GM19240 (cell line): Measurements from ENCODE around the gene SRP9.
"Not testable (repeated sequence)": the region's sequence is repeated elsewhere in the genome, so short reads cannot be mapped to it uniquely, and the experiment has no call there.

Source experiments
- DNase-seq: peaks from one replicate; pipeline ENCODE4 v3.0.0; 2011; ENCODE audit warnings: low spot score; ENCODE audit not compliant: insufficient read length

The SRP9 gene

DNA sequence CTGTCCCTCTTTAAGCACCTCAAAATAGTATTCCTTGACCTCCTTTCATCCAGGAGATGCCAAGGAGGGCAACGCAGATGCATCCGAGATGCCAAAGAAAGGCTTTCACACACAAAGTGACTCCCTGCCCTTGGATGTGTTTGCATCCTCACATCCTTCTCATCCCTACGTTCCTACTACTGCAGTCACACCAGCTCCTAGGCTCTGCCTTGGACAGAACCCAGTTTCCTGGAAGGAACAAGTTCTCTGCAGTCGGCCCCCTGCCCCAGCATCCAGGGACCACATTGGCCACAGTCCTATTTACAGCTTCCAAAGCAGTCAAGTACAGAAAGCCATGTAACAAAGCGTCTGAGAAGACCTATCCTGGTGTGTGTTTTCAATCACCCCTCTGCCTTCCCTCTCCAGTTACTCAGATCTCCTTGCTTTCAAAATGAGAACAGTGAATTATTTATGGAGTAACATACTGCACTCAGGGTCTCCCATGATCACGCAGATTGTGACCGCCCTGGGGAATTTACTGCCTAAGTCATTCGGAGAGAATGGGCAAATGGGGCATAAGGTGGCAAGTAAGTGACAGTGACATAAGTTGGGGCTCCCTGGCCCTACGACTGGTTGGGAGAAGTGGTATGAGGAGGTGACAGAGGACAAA lies 21.8 kb upstream of the SRP9 start:
- no peak for DNase-seq

- DNase-seq = no peak
Observed at GRCh38 chr1:225757927-225758656, 19.5 kb upstream of the SRP9 start.

- DNase-seq = not testable (repeated sequence)
Observed at GRCh38 chr1:225759972-225760371, 17.7 kb upstream of the SRP9 start.

GRCh38 chr1:225760531-225760930 lies 17.1 kb upstream of the SRP9 start:
- DNase-seq = no peak

DNA sequence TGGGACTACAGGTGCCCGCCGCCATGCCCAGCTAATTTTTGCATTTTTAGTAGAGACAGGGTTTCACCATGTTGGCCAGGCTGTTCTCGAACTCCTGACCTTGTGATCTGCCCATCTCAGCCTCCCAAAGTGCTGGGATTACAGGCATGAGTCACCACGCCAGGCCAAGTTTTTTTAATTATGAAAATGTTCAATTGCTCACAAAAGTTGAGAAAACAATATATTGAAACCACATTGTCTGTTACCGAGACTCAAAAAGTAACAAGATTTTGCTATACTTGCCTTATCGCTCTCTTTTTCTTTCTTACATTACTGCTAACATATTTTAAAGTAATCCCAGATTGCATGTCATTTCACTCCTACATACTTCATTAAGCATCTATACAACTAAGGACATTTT lies 16.2 kb upstream of the SRP9 start:
- DNase-seq = not testable (repeated sequence)

DNA sequence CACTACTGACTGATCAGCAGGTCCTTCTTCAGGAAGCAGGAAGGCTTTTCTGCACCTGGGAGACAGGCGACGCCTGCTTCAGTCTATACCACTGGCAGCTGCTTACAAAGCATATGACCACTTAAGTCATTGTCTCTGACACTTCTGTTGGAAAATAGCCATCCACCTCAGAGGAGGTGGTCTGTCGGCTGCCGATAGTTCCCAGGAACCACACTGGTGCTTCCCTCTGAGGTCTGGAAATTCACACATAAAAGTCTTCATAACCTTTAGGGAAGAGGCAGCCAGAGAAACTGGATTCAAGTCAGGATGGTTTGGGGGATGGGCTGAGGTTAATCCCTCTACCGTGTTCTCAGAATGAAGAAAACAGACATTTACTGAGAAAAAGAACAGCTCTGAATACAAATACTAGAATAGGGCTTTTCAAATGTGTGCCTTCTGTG lies 15.6 kb upstream of the SRP9 start:
- DNase-seq = no peak

- no peak for DNase-seq
Observed at GRCh38 chr1:225762444-225762843, 15.2 kb upstream of the SRP9 start.

- DNase-seq = no peak
Observed at GRCh38 chr1:225763716-225764548, 13.7 kb upstream of the SRP9 start.

DNA sequence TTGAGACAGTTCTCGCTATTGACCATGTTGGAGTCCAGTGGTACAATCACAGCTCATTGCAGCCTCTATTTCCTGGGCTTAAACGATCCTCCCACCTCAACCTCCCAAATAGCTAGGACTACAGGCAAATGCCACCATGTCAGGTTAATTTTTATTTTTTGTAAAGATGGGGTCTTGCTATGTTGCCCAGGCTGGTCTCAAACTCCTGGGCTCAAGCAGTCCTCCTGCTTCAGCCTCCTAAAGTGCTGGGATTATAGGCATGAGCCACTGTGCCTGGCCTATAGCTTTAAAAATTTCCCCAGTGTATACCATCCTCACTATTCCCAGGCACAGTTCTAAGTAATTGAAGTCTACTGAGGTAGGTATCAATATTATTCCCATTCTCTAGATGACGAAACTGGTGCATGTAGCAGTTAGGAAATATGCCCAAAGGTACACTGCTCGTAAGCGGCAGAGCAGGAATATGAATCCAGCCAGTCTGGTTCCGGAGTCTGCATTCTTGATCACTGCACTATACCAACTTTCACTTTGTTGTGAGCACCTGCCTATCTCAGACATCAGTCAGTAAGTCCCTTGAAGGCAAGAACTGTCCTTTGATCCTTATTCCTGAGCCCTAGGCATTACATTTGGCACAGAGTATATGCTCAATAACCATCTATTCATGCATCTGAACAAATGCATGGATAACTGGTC lies 11.5 kb upstream of the SRP9 start:
- DNase-seq = no peak

- DNase-seq = no peak
Observed at GRCh38 chr1:225766967-225767633, 10.5 kb upstream of the SRP9 start.

GRCh38 chr1:225767634-225768540 lies 9.7 kb upstream of the SRP9 start:
- no peak for DNase-seq

GRCh38 chr1:225768662-225769426 lies 8.8 kb upstream of the SRP9 start:
- no peak for DNase-seq

DNA sequence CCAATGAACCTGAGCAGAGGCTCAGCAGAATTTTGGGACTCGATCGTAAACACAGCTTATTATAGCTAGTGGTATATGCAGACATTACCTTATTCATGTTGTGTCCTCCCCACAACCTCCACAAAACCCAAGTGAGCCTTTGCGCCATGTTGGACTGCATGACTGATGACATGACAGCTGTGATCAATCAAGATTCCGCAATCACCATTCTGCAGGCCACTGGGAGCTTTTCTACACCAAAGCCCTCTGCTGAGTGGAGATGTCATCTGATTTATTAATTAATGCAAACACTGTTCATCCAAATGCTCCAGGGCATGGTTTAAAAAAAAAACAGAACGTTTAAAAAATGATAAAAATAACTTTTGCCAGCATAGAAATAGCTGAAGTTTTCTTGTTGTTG lies 7.9 kb upstream of the SRP9 start:
- DNase-seq = no peak

DNA sequence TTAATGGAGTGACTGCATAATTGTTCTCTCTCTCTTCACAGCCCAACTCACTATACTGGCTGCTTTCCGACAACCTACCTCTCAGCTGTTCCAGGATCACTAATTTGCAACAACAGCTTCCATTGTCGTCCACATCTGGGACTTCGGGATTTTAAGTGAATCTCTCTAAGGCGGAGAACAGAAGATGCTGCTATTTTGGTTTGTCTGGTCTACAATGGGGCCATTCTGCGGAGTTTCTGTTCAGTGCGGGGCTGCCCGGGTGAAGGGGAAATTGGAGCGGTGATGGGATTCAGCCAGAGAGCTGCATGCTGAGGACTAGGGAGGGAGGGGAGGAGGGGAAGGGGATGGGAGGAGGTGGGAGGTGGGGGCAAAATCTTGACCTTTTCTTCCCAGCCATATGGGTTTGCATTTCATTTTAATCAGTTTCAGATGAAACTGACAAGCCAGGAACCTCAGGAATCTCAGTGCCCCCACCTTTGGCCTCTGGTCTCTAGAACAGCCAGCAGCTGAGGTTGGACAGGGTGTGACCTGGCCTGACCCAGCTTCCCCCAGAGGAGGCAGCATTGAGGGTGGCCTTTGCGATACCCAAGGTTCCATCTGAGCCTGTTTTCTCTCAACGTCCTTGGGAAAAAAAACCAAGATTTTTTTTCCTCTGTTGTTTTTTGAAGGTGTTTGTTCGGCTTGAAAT lies 6.9 kb upstream of the SRP9 start:
- DNase-seq = no peak

DNA sequence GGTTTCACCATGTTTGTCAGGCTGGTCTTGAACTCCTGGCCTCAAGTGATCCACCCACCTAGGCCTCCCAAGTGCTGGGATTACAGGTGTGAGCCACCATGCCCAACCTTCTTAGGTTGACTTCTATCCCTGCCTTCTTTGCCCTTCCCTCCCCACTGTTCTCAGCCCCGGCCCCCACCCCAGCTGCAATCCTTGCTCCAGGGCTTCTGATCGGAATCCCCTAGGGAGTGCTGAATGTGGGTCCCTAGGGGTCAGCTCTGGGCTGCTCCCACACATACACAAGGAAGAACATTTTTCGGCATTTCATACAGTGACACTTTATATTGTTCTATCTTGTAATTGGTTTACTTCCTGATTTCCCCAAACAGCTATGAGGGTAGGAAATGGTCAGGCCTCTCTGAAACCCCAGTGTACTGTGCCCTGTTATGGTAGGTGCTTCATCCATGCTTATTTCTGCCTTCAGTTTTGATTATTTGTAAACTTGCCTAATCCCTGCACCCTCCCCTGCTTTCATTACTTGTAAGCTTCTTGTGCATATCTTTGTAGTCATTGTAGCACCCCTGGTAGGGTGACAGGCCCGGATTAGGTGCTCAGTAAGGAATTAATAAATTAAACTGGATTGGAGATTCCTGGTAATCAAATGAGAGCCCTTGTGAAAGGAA lies 5.8 kb upstream of the SRP9 start:
- DNase-seq = no peak

- peak; percentile 31 for DNase-seq
Observed at GRCh38 chr1:225772323-225772768, 5.3 kb upstream of the SRP9 start.

DNA sequence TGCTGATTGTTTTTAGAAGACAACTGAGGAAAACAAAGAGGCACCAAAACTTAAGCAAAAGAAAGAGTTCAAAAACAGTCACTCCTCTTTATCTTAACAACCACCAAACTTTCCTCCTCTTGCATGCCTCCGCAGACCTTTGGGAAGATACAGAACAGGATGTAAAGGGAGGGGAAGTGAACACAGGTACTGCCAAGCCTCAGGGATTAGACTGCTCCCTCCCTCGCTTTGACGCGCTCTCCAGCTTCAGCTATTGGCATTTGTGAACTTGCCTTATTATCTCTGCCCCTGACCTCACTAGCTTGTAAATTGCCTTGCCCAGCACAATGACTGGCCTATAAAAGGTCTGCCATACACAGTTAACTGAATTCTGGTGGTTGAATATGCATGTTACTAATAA lies 4.8 kb upstream of the SRP9 start:
- no peak for DNase-seq
